Neural cell (in vitro differentiated cells): ENCODE results near the gene TMPRSS15. TPM values are rescaled to one million over a fixed set of nuclear protein-coding genes. Genes with fewer than 3 reads are reported as not detected.
A peak's percentile ranks its signal among the peaks of the same experiment; 100 is the strongest.

Experiments used
- H2AFZ ChIP-seq: fragments of 200-600, 300-800 bp; sonication (generic), shearing (Covaris generic); 2 replicates; pipeline ENCODE4 v1.6.0; 2014; ENCODE audit warnings: low read depth, mild to moderate bottlenecking, antibody characterized with exemption, low read length, moderate library complexity
- H3F3A ChIP-seq: fragments of 200-600 bp; shearing (Covaris generic); 2 replicates; pipeline ENCODE4 v1.6.1; 2016; ENCODE audit warnings: mild to moderate bottlenecking, moderate library complexity, mixed read lengths, antibody characterized with exemption, low read length; ENCODE audit not compliant: insufficient read depth, poor library complexity, severe bottlenecking
- H3K27ac ChIP-seq: fragments of 200-600, 300-800 bp; sonication (generic), shearing (Covaris generic); 2 replicates; pipeline ENCODE4 v1.5.1; 2014; ENCODE audit warnings: mild to moderate bottlenecking, low read length, moderate library complexity
- H3K27me3 ChIP-seq: fragments of 300-800, 200-600 bp; sonication (generic), shearing (Covaris generic); 2 replicates; pipeline ENCODE4 v1.6.0; 2014; ENCODE audit warnings: mild to moderate bottlenecking, low read depth, low read length, moderate library complexity; ENCODE audit not compliant: insufficient read depth
- H3K36me3 ChIP-seq: fragments of 300-800, 200-600 bp; sonication (generic), shearing (Covaris generic); 2 replicates; pipeline ENCODE4 v1.5.1; 2014; ENCODE audit warnings: mild to moderate bottlenecking, antibody characterized with exemption, low read length, moderate library complexity; ENCODE audit not compliant: insufficient read depth
- H3K4me2 ChIP-seq: fragments of 300-800, 200-600 bp; sonication (generic), shearing (Covaris generic); 2 replicates; pipeline ENCODE4 v1.6.0; 2014; ENCODE audit warnings: mild to moderate bottlenecking, low read length
- H3K4me3 ChIP-seq: fragments of 300-800, 200-600 bp; sonication (generic), shearing (Covaris generic); 2 replicates; pipeline ENCODE4 v1.5.1; 2014; ENCODE audit warnings: mild to moderate bottlenecking, low read length, moderate library complexity
- H3K79me2 ChIP-seq: fragments of 200-600 bp; shearing (Covaris generic); replicated peaks from 2 replicates; pipeline ENCODE4 v1.6.0; 2014; ENCODE audit warnings: mild to moderate bottlenecking, low read length, moderate library complexity; ENCODE audit not compliant: insufficient read depth
- H3K9ac ChIP-seq: fragments of 300-800, 200-600 bp; sonication (generic), shearing (Covaris generic); 2 replicates; pipeline ENCODE4 v1.6.1; 2016; ENCODE audit warnings: mild to moderate bottlenecking, low read length, mixed read lengths
- H3K9me2 ChIP-seq: fragments of 200-600 bp; shearing (Covaris generic); 2 replicates; pipeline ENCODE4 v1.6.1; 2016; ENCODE audit warnings: mild to moderate bottlenecking, low read length, mixed read lengths; ENCODE audit not compliant: insufficient read depth
- H3K9me3 ChIP-seq: fragments of 200-600, 300-800 bp; sonication (generic), shearing (Covaris generic); 2 replicates; pipeline ENCODE4 v1.6.1; 2016; ENCODE audit warnings: mild to moderate bottlenecking, mixed run types, low read length, moderate library complexity, mixed read lengths
- H4K20me1 ChIP-seq: fragments of 200-600 bp; shearing (Covaris generic); 2 replicates; pipeline ENCODE4 v1.6.1; 2016; ENCODE audit warnings: mild to moderate bottlenecking, mixed run types; ENCODE audit not compliant: insufficient read depth
- EP300 ChIP-seq: fragments of 450-650 bp; conservative IDR thresholded peaks from 2 replicates; pipeline ENCODE4 v1.6.1; 2014; ENCODE audit warnings: antibody characterized with exemption, mild to moderate bottlenecking, moderate library complexity; ENCODE audit not compliant: poor library complexity, severe bottlenecking
- EZH2 ChIP-seq: fragments of 200-600, 300-800 bp; shearing (Covaris generic), sonication (generic); IDR thresholded peaks from 2 replicates; pipeline ENCODE4 v1.6.1; 2014; ENCODE audit warnings: antibody characterized with exemption, low read length, borderline replicate concordance, mild to moderate bottlenecking; ENCODE audit not compliant: insufficient read depth, poor library complexity, severe bottlenecking
- MXI1 ChIP-seq: fragments of 450-650 bp; conservative IDR thresholded peaks from 2 replicates; pipeline ENCODE4 v1.6.1; 2014; ENCODE audit warnings: antibody characterized with exemption, mild to moderate bottlenecking; ENCODE audit not compliant: poor library complexity, severe bottlenecking
- POLR2AphosphoS5 ChIP-seq: IDR thresholded peaks from 2 replicates; pipeline ENCODE4 v1.6.1; 2012
- RAD21 ChIP-seq: fragments of 450-650 bp; conservative IDR thresholded peaks from 2 replicates; pipeline ENCODE4 v1.6.1; 2014; ENCODE audit warnings: antibody characterized with exemption, mild to moderate bottlenecking, moderate library complexity
- SMC3 ChIP-seq: fragments of 450-650 bp; conservative IDR thresholded peaks from 2 replicates; pipeline ENCODE4 v1.6.1; 2014; ENCODE audit warnings: antibody characterized with exemption, mild to moderate bottlenecking, moderate library complexity; ENCODE audit not compliant: poor library complexity
- TAF1 ChIP-seq: IDR thresholded peaks from 2 replicates; pipeline ENCODE4 v1.6.1; 2012; ENCODE audit warnings: low read depth
- polyA minus RNA-seq: library from RNA; depleted of rRNA, polyadenylated mRNA; stranded (reverse); fragments of >200 nt; gene quantifications from 2 replicates; pipeline ENCODE4 v1.2.3, GENCODE V29; 2014
- polyA plus RNA-seq: library from polyadenylated mRNA; depleted of rRNA; stranded (reverse); fragments of >200 nt; gene quantifications from 2 replicates; pipeline ENCODE4 v1.2.3, GENCODE V29; 2014
- TF ChIP-seq, protein P1 (sequence below): fragments of 450-650 bp; IDR thresholded peaks from 2 replicates; pipeline ENCODE4 v1.5.1; 2014; ENCODE audit warnings: antibody characterized with exemption, mild to moderate bottlenecking, moderate library complexity; ENCODE audit not compliant: poor library complexity, severe bottlenecking
- TF ChIP-seq, protein P2 (sequence below): IDR thresholded peaks from 2 replicates; pipeline ENCODE4 v1.6.1; 2012; ENCODE audit warnings: borderline replicate concordance

TMPRSS15 gene
- polyA plus RNA-seq (0.18 and 0.50 TPM in 2 replicates), polyA minus RNA-seq (0.24 TPM in 1 of 2 replicates, not detected in the other)

DNA sequence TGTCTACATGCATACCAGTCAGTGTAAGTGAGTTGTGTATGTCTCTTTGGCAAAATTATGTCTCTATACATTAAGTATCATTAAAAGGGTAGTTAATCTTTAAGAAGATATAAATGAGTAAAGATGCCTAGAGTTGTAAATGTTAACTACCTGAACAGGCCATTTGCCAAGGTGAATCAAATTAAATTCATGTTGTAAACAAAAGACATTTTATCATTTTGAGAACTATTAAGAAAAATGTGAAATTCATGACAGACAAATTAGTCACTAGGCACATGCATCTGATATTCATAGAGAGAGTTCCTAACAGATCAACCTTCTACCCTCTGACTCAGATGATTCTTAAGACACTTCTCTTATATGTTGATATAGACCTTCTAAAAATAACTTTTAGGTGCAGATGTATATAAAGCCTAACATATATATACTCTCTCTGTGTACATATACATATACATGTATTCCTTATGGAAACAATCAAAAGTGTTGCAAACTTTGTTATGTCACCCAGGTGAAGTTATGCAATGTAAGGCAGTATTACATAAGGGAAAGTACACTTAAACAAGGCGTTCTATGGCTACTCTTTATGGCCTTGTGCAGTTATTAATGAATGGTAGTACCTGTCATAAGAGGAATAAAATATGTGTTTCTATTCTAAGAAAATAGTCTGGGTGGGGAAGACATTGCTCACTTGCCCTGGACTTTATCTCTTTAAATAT is at the start of gene TMPRSS15:
TSS of gene TMPRSS15 (minus strand) at position 51 of the 716 bp plus-strand sequence. CDS start 163 bp downstream, outside the sequence.
- Histone ChIP-seq H3K9me2 (no peaks in the 10 kb centered on the region), H3K27ac (no peak within 1 kb of the TSS), H4K20me1 (no peaks in the 10 kb centered on the region), H3K9ac (no peak within 1 kb of the TSS), H3K36me3 (no peaks in the 10 kb centered on the region), H3K9me3 (no peaks in the 10 kb centered on the region), H2AFZ (no peak within 1 kb of the TSS), H3K79me2 (no peaks in the 10 kb centered on the region), H3K27me3 (no peaks in the 10 kb centered on the region), H3F3A (no peaks in the 10 kb centered on the region), H3K4me3 (no peak within 1 kb of the TSS), H3K4me2 (no peak within 1 kb of the TSS)
- TF ChIP-seq SMC3 (no peak), TAF1 (no peak), RAD21 (no peak), EZH2 (no peak), EP300 (no peak), POLR2AphosphoS5 (no peak), MXI1 (no peak)
- TF ChIP-seq, protein P1, sequence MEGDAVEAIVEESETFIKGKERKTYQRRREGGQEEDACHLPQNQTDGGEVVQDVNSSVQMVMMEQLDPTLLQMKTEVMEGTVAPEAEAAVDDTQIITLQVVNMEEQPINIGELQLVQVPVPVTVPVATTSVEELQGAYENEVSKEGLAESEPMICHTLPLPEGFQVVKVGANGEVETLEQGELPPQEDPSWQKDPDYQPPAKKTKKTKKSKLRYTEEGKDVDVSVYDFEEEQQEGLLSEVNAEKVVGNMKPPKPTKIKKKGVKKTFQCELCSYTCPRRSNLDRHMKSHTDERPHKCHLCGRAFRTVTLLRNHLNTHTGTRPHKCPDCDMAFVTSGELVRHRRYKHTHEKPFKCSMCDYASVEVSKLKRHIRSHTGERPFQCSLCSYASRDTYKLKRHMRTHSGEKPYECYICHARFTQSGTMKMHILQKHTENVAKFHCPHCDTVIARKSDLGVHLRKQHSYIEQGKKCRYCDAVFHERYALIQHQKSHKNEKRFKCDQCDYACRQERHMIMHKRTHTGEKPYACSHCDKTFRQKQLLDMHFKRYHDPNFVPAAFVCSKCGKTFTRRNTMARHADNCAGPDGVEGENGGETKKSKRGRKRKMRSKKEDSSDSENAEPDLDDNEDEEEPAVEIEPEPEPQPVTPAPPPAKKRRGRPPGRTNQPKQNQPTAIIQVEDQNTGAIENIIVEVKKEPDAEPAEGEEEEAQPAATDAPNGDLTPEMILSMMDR = no peak
- TF ChIP-seq, protein P2, sequence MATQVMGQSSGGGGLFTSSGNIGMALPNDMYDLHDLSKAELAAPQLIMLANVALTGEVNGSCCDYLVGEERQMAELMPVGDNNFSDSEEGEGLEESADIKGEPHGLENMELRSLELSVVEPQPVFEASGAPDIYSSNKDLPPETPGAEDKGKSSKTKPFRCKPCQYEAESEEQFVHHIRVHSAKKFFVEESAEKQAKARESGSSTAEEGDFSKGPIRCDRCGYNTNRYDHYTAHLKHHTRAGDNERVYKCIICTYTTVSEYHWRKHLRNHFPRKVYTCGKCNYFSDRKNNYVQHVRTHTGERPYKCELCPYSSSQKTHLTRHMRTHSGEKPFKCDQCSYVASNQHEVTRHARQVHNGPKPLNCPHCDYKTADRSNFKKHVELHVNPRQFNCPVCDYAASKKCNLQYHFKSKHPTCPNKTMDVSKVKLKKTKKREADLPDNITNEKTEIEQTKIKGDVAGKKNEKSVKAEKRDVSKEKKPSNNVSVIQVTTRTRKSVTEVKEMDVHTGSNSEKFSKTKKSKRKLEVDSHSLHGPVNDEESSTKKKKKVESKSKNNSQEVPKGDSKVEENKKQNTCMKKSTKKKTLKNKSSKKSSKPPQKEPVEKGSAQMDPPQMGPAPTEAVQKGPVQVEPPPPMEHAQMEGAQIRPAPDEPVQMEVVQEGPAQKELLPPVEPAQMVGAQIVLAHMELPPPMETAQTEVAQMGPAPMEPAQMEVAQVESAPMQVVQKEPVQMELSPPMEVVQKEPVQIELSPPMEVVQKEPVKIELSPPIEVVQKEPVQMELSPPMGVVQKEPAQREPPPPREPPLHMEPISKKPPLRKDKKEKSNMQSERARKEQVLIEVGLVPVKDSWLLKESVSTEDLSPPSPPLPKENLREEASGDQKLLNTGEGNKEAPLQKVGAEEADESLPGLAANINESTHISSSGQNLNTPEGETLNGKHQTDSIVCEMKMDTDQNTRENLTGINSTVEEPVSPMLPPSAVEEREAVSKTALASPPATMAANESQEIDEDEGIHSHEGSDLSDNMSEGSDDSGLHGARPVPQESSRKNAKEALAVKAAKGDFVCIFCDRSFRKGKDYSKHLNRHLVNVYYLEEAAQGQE = no peak

DNA sequence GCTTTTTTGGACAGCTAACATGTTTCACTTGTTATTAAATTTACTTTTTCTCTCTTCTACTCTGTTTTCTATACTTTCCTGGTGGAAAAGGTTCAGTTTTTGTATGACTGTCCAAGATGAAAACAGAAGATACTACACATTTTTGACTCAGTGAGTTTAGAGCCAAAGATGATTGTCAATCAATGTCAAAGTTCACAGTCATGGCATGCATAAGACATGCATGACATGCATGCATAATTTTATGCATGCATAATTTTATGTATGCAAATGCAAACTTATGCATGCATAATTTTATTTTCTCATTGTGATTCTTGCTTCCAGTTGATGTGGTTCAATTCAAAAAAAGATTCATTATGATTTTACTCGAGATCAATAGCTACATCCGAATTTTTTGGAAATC is 48.1 kb upstream of the TMPRSS15 start:
- Histone ChIP-seq H3K4me3 (no peak overlapping the region), H3K4me2 (no peak overlapping the region), H3K9me3 (no peaks in the 10 kb centered on the region), H3K27me3 (no peaks in the 10 kb centered on the region), H3K36me3 (no peaks in the 10 kb centered on the region), H3K27ac (peak overlapping the region; percentile 68), H4K20me1 (no peaks in the 10 kb centered on the region), H3K9me2 (no peaks in the 10 kb centered on the region), H3F3A (no peaks in the 10 kb centered on the region), H3K9ac (no peak overlapping the region), H3K79me2 (no peaks in the 10 kb centered on the region), H2AFZ (no peak overlapping the region)
- TF ChIP-seq SMC3 (no peak), POLR2AphosphoS5 (peak; percentile 45), EZH2 (no peak), EP300 (peak; percentile 96), TAF1 (no peak)
- TF ChIP-seq, protein P1 = no peak
- TF ChIP-seq, protein P2 = no peak
